ENCODE results near the gene CDH12. TPM values are rescaled to one million over a fixed set of nuclear protein-coding genes. Genes with fewer than 3 reads are reported as not detected.
"Not testable (repeated sequence)": the region's sequence is repeated elsewhere in the genome, so short reads cannot be mapped to it uniquely, and the experiment has no call there.

Gene CDH12
- total RNA-seq, 4 donors from 2014 or later = 0.19 to 0.91 (median 0.47) TPM

DNA sequence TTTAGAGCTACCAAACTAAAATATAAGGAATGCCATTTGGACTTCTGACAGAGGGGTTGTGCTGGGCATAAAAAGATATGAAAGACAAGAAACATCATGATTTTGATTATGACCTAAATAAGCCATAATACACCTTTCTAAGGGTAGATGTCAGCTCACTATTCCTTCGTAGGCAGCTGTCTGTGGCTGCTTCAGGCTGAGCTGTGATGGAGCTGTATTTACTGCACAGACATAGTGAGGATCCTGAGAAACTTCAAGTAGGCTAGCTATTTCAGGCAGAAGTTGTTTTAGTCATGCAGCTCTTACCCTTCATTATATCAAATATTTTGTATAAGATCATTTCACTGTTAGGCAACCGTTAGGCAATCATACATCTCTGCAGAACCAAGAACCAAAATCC, 511.7 kb downstream of the CDH12 start:
- TF ChIP-seq, protein P1, sequence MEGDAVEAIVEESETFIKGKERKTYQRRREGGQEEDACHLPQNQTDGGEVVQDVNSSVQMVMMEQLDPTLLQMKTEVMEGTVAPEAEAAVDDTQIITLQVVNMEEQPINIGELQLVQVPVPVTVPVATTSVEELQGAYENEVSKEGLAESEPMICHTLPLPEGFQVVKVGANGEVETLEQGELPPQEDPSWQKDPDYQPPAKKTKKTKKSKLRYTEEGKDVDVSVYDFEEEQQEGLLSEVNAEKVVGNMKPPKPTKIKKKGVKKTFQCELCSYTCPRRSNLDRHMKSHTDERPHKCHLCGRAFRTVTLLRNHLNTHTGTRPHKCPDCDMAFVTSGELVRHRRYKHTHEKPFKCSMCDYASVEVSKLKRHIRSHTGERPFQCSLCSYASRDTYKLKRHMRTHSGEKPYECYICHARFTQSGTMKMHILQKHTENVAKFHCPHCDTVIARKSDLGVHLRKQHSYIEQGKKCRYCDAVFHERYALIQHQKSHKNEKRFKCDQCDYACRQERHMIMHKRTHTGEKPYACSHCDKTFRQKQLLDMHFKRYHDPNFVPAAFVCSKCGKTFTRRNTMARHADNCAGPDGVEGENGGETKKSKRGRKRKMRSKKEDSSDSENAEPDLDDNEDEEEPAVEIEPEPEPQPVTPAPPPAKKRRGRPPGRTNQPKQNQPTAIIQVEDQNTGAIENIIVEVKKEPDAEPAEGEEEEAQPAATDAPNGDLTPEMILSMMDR (IDR thresholded peaks at IDR 0.05) = no peak
- TF ChIP-seq POLR2A (IDR thresholded peaks at IDR 0.05) = no peak

DNA sequence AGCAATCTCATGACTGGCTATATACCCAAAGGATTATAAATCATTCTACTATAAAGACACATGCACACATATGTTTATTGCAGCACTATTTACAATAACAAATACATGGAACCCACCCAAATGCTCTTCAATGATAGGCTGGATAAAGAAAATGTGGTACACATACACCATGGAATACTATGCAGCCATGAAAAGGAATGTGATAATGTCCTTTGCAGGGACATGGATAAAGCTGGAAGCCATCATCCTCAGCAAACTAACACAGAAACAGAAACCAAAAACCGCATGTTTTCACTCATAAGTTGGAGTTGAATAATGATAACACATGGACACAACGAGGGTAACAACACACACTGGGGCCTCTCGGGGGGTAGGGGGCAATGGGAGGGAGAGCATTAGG, 520.2 kb downstream of the CDH12 start:
- intact Hi-C loops (cut with DNase I; ENCODE audit: low total_unique reads); DNase-seq (ENCODE audit: low spot score in 2 of 2); H3K4me3 ChIP-seq (ENCODE audit: low read depth, poor library complexity, severe bottlenecking): not testable (repeated sequence)
- 82 to 92% methylated on average over 3 of the region's 3 CpGs for WGBS, 2 donors

More for the DNA sequence above, 511.7 kb downstream of the CDH12 start:
- H3K4me3 ChIP-seq (ENCODE audit: low read depth, poor library complexity, severe bottlenecking) = no peak overlapping the region
- no peak for DNase-seq (ENCODE audit: low spot score in 2 of 2)
- intact Hi-C loops (cut with DNase I; ENCODE audit: low total_unique reads) = no loop called here
- WGBS, 2 donors = 80 to 88% methylated on average over 2 of the region's 2 CpGs

- intact Hi-C loops (cut with DNase I; ENCODE audit: low total_unique reads) = no loop called here
- no peak for DNase-seq (ENCODE audit: low spot score in 2 of 2)
- H3K4me3 ChIP-seq (ENCODE audit: low read depth, poor library complexity, severe bottlenecking) = no peak overlapping the region
- 83 to 87% methylated on average over 1 of the region's 1 CpG for WGBS, 2 donors
- no peak for TF ChIP-seq POLR2A (IDR thresholded peaks at IDR 0.05)
- TF ChIP-seq, protein P1 (IDR thresholded peaks at IDR 0.05) = no peak
These were observed 523.5 kb downstream of the CDH12 start for GRCh38 chr5:22329683-22330082.

DNA sequence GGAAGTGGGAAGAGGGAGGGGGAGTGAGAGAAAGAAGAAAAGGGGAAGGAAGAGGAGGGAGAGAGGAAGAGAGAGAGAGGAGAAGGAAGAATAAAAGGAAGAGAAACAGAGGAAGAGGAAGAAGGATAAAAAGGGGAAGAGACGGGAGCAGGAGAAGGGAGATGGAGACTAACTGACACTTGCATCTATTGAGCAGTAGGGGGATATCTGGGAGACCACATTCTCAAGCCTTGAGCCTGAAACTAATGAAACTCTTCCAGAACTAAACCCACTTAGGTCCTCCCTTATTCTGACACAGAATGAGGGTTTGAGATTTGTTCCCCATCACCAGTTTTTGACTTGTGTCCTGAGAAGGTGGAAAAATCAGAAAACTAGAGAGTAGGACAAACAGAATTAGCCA, 533.3 kb downstream of the CDH12 start:
- intact Hi-C loops (cut with DNase I; ENCODE audit: low total_unique reads) = no loop called here

GRCh38 chr5:22316294-22316693, 536.9 kb downstream of the CDH12 start:
- no peak overlapping the region for H3K4me3 ChIP-seq (ENCODE audit: low read depth, poor library complexity, severe bottlenecking)
- intact Hi-C loops (cut with DNase I; ENCODE audit: low total_unique reads) = no loop called here

More for the DNA sequence above, 533.3 kb downstream of the CDH12 start:
- WGBS, 2 donors = 60 to 75% methylated on average over 1 of the region's 1 CpG
- TF ChIP-seq POLR2A (IDR thresholded peaks at IDR 0.05) = no peak
- TF ChIP-seq, protein P1 (IDR thresholded peaks at IDR 0.05) = no peak
- no peak overlapping the region for H3K4me3 ChIP-seq (ENCODE audit: low read depth, poor library complexity, severe bottlenecking)
- DNase-seq (ENCODE audit: low spot score in 2 of 2) = no peak

DNA sequence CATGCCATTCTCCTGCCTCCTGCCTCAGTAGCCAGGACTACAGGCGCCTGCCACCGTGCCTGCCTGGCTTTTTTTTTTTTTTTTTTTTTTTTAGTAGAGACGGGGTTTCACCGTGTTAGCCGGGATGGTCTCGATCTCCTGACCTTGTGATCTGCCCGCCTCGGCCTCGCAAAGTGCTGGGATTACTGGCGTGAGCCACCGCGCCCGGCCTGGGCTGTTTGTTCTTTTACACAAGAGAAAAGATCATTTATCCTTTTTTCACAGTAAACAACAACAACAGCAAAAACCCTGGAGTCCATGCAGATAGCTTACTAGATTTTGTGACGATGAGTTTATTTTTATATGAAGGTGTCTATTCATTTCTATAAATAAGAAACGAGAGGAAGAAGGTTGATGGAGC, 538.1 kb downstream of the CDH12 start:
- H3K4me3 ChIP-seq (ENCODE audit: low read depth, poor library complexity, severe bottlenecking); DNase-seq (ENCODE audit: low spot score in 2 of 2); intact Hi-C loops (cut with DNase I; ENCODE audit: low total_unique reads): not testable (repeated sequence)
- WGBS, 2 donors = 90 to 92% methylated on average over 11 to 15 of the region's 15 CpGs

More at GRCh38 chr5:22316294-22316693, 536.9 kb downstream of the CDH12 start:
- no peak for DNase-seq (ENCODE audit: low spot score in 2 of 2)
- no peak for TF ChIP-seq POLR2A (IDR thresholded peaks at IDR 0.05)
- TF ChIP-seq, protein P1 (IDR thresholded peaks at IDR 0.05) = no peak

DNA sequence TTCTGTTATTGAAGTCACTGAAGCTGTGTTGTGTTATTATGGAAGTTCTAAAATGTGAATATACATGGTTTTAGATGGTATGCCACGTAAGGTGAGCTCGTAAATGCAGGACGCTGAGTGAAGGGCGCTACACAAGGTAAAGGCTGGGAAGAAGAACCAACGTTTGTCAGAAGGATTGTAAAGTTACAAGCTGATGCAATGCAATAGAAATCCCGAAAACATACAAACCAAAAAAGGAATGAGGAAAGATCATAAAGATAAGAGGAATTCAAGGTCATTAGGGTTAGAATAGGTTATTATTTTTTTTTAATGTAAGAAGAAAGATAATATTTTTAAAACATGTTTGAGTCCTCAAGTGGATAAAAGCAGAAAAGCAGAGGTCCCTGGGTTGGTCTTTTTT, 538.6 kb downstream of the CDH12 start:
- 84 to 90% methylated on average over 6 of the region's 6 CpGs for WGBS, 2 donors
- DNase-seq (ENCODE audit: low spot score in 2 of 2) = no peak
- intact Hi-C loops (cut with DNase I; ENCODE audit: low total_unique reads) = no loop called here
- H3K4me3 ChIP-seq (ENCODE audit: low read depth, poor library complexity, severe bottlenecking) = no peak overlapping the region
- TF ChIP-seq, protein P1 (IDR thresholded peaks at IDR 0.05) = no peak
- TF ChIP-seq POLR2A (IDR thresholded peaks at IDR 0.05) = no peak

Data from lower leg skin (tissue), 4 donors.